HUES6 (cell line): ENCODE measurements around the gene TMEM154.

Source experiments
- H3K27ac ChIP-seq: 2 replicates; pipeline ENCODE4 v1.7.0; 2013; ENCODE audit warnings: low read depth, mild to moderate bottlenecking, low read length, inconsistent platforms
- H3K27me3 ChIP-seq: 2 replicates; pipeline ENCODE4 v1.6.1; 2013; ENCODE audit warnings: low read length; ENCODE audit not compliant: control insufficient read depth, insufficient read depth
- H3K36me3 ChIP-seq: 2 replicates; pipeline ENCODE4 v1.6.1; 2013; ENCODE audit warnings: low read length; ENCODE audit not compliant: control insufficient read depth, insufficient read depth
- H3K4me1 ChIP-seq: 2 replicates; pipeline ENCODE4 v1.6.1; 2013; ENCODE audit warnings: low read length; ENCODE audit not compliant: control insufficient read depth, insufficient read depth
- H3K4me3 ChIP-seq: 2 replicates; pipeline ENCODE4 v1.5.1; 2013; ENCODE audit warnings: low read depth, low read length
- H3K9ac ChIP-seq: one replicate; pipeline ENCODE4 v1.6.1; 2013; ENCODE audit warnings: mild to moderate bottlenecking, low read length
- H3K9me3 ChIP-seq: 2 replicates; pipeline ENCODE4 v1.6.1; 2013; ENCODE audit warnings: low read depth, low read length; ENCODE audit not compliant: control insufficient read depth, insufficient read depth

TMEM154 gene

GRCh38 chr4:152577708-152578396, 101.9 kb downstream of the TMEM154 start:
- Histone ChIP-seq H3K9ac (no peak overlapping the region), H3K36me3 (no peaks in the 10 kb centered on the region), H3K27ac (no peak overlapping the region), H3K27me3 (no peaks in the 10 kb centered on the region), H3K9me3 (no peaks in the 10 kb centered on the region), H3K4me3 (no peak overlapping the region), H3K4me1 (peaks cover 11% of the 10 kb centered on the region; the same call in 1 of the 2 replicates)

DNA sequence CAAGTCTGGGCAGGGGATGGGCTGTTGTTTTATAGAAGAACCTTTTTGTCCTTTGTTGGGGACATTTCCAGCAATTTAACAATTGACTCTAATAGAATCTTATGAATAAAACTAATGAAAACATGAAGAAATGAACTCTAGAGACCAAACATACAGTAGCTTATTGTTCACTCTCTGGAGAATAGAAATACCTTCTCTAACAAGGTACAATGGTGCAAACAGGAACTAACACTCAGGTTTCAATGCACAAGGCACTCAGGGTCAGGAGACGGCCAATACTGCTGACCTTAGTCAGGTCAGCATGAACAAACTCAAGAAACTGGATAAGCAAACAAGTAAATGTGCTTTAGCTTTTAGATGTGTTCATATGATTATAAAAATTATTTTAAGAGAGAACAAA, 104.3 kb downstream of the TMEM154 start:
- no peak overlapping the region for H3K9ac ChIP-seq
- peaks cover 11% of the 10 kb centered on the region; the same call in 1 of the 2 replicates for H3K4me1 ChIP-seq
- H3K36me3 ChIP-seq, result no peaks in the 10 kb centered on the region
- no peak overlapping the region for H3K27ac ChIP-seq
- H3K27me3 ChIP-seq, result no peaks in the 10 kb centered on the region
- no peaks in the 10 kb centered on the region for H3K9me3 ChIP-seq
- no peak overlapping the region for H3K4me3 ChIP-seq

GRCh38 chr4:152573861-152574260, 105.9 kb downstream of the TMEM154 start:
- no peaks in the 10 kb centered on the region for H3K9me3 ChIP-seq
- H3K4me3 ChIP-seq, result no peak overlapping the region
- H3K27ac ChIP-seq, result no peak overlapping the region
- H3K36me3 ChIP-seq, result no peaks in the 10 kb centered on the region
- no peaks in the 10 kb centered on the region for H3K27me3 ChIP-seq
- H3K4me1 ChIP-seq, result peaks cover 11% of the 10 kb centered on the region; the same call in 1 of the 2 replicates
- no peak overlapping the region for H3K9ac ChIP-seq

- no peaks in the 10 kb centered on the region for H3K27me3 ChIP-seq
- no peaks in the 10 kb centered on the region for H3K36me3 ChIP-seq
- no peak overlapping the region for H3K9ac ChIP-seq
- H3K4me3 ChIP-seq, result no peak overlapping the region
- no peaks in the 10 kb centered on the region for H3K9me3 ChIP-seq
- no peak overlapping the region for H3K27ac ChIP-seq
- no peaks in the 10 kb centered on the region for H3K4me1 ChIP-seq
Measured at GRCh38 chr4:152572417-152573086, 107.2 kb downstream of the TMEM154 start.

- no peaks in the 10 kb centered on the region for H3K27me3 ChIP-seq
- no peaks in the 10 kb centered on the region for H3K4me1 ChIP-seq
- H3K9me3 ChIP-seq, result no peaks in the 10 kb centered on the region
- no peak overlapping the region for H3K4me3 ChIP-seq
- no peak overlapping the region for H3K27ac ChIP-seq
- H3K36me3 ChIP-seq, result no peaks in the 10 kb centered on the region
- no peak overlapping the region for H3K9ac ChIP-seq
Measured at GRCh38 chr4:152571770-152572169, 108.0 kb downstream of the TMEM154 start.

GRCh38 chr4:152571296-152571695, 108.5 kb downstream of the TMEM154 start:
- no peaks in the 10 kb centered on the region for H3K4me1 ChIP-seq
- H3K27me3 ChIP-seq, result no peaks in the 10 kb centered on the region
- H3K4me3 ChIP-seq, result no peak overlapping the region
- no peak overlapping the region for H3K9ac ChIP-seq
- no peaks in the 10 kb centered on the region for H3K36me3 ChIP-seq
- no peak overlapping the region for H3K27ac ChIP-seq
- H3K9me3 ChIP-seq, result no peaks in the 10 kb centered on the region
